ENCODE data around the gene UBALD1.

Gene UBALD1

DNA sequence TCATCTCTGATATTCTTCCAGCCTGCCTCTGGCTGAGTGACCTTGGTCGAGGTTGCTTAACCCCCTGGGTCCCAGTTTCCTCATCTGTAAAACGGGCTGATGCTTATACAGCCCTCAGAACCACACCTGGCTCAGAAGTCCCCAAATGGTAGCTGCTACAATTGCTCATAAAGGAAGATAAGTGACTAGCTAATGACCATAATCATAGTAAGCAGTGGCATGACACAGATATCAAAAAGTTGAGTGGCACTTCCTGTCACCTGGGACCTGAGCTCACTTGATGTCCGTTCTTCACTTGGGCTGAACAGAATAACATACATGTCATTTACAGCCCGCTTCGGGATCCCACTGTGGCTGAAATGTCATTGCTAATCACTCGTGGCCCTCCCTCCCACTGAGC is 11.7 kb upstream of the UBALD1 start:
- no peak for DNase-seq (ENCODE audit: extremely low spot score)
- ChIA-PET POLR2A (interaction anchor here (1.3 to 3.5 kb wide), 2 partner anchors 9 to 10 kb away, joined by 3 to 21 read pairs; no protein-coding TSS in a partner anchor), CTCF (interaction anchor here (1.2 kb wide), 1 partner anchor 9 kb away, joined by 4 read pairs; no protein-coding TSS in a partner anchor)
- TF ChIP-seq PKNOX1 (IDR thresholded peaks at IDR 0.05), result no peak
- no peak for TF ChIP-seq ZNF384 (IDR thresholded peaks at IDR 0.05)
- TF ChIP-seq CTBP1 (IDR thresholded peaks at IDR 0.05; ENCODE audit: borderline replicate concordance), result no peak
- TF ChIP-seq BHLHE40 (IDR thresholded peaks at IDR 0.05; ENCODE audit: borderline replicate concordance), result no peak
- TF ChIP-seq HDGF (IDR thresholded peaks at IDR 0.05; ENCODE audit: borderline replicate concordance), result no peak

DNA sequence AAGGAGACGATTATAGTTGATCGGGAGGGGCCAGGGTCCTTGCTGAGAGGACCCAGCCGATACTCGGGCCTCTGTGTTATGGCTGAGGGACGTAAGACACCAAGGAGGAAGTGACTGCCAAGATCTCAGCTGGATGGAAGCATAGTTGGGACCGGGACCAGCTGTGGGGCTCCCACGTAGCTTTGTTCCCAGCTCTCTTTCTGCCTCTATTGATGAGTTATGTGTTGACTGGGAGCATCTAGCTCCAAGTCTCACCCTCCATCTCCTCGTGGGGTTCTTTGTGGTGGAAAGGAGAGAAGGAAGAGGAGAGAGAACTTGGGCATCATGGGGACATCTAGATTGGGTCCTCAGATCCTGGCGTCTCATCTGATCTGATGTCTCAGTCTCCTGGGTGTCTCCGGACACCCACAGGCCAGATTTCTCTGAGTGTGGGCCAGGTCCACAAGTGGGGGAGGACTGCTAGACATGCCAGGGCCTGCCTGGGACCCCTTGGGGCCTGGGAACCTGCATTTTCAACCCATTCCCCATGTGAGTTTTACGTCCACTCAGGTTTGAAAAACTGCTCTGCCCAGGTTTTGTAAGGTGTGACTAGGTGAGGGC is 11.0 kb upstream of the UBALD1 start:
- POLR2A ChIA-PET, result interaction anchor here (3.5 kb wide), 1 partner anchor 9 kb away, joined by 21 read pairs; no protein-coding TSS in a partner anchor
- DNase-seq (ENCODE audit: extremely low spot score), result no peak
- CTCF ChIA-PET, result interaction anchor here (1.2 kb wide), 1 partner anchor 9 kb away, joined by 4 read pairs; no protein-coding TSS in a partner anchor
- TF ChIP-seq BHLHE40 (IDR thresholded peaks at IDR 0.05; ENCODE audit: borderline replicate concordance) (no peak), FOXK2 (IDR thresholded peaks at IDR 0.05) (no peak), NFRKB (IDR thresholded peaks at IDR 0.05) (no peak), ELF4 (IDR thresholded peaks at IDR 0.05) (no peak), TARDBP (IDR thresholded peaks at IDR 0.05) (no peak), FOXM1 (IDR thresholded peaks at IDR 0.05; ENCODE audit: borderline replicate concordance) (no peak), SUZ12 (IDR thresholded peaks at IDR 0.05) (no peak), ZNF384 (IDR thresholded peaks at IDR 0.05) (no peak), ARNT (IDR thresholded peaks at IDR 0.05) (no peak), LEF1 (IDR thresholded peaks at IDR 0.05; ENCODE audit: borderline replicate concordance) (no peak), FOXA1 (IDR thresholded peaks at IDR 0.05) (no peak)

DNA sequence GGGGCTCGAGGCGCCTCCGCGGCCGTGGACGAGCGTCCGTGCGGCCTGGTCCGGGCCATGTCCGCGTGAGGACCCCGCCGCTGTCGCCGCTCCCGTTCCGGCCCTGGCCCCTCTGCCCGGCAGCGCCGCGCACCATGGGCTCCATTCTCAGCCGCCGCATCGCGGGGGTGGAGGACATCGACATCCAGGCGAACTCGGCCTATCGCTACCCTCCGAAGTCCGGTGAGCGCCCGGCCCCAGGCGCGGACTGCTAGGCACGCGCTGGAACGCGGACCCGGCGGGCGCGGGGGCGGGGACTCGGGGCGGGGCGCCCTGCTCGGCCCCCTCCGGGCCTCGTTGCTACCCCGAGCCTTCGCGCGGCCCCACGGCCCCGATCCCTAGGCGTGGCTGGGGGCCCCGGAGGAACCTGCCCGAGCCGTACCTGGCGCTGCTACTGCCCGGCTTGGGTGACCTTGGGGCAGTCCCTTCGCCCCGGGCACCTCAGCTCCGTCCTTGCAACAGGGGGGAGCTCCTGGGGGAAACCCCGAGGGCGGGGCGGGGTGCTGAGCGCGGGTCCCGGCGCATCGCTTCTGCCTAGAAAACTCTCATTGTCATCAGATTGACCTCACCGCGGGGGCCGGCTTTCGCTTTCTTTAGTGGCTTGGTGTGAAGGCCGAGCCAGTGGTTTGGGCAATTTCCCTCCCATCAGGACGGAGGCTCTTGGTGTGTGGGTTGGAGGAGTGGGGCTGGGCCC is 10.3 kb upstream of the UBALD1 start:
- CTCF ChIA-PET, result interaction anchor here (0.6 to 1.6 kb wide), 5 partner anchors 8 to 119 kb away, joined by 3 to 5 read pairs (median 3); no protein-coding TSS in a partner anchor
- peak; percentile 89 for TF ChIP-seq LEF1 (IDR thresholded peaks at IDR 0.05; ENCODE audit: borderline replicate concordance)
- TF ChIP-seq FOXA1 (IDR thresholded peaks at IDR 0.05), result no peak
- TF ChIP-seq NFRKB (IDR thresholded peaks at IDR 0.05), result no peak
- TF ChIP-seq ELF4 (IDR thresholded peaks at IDR 0.05), result no peak
- no peak for TF ChIP-seq CTBP1 (IDR thresholded peaks at IDR 0.05; ENCODE audit: borderline replicate concordance)
- no peak for TF ChIP-seq FOXM1 (IDR thresholded peaks at IDR 0.05; ENCODE audit: borderline replicate concordance)
- no peak for TF ChIP-seq PKNOX1 (IDR thresholded peaks at IDR 0.05)
- no peak for TF ChIP-seq SUZ12 (IDR thresholded peaks at IDR 0.05)
- peak; percentile 32 for DNase-seq (ENCODE audit: extremely low spot score)
- POLR2A ChIA-PET, result interaction anchor here (1.1 to 3.5 kb wide), 2 partner anchors 8 to 12 kb away, joined by 3 to 21 read pairs; no protein-coding TSS in a partner anchor

- TF ChIP-seq PKNOX1 (IDR thresholded peaks at IDR 0.05), result peak; percentile 68
- TF ChIP-seq FOXM1 (IDR thresholded peaks at IDR 0.05; ENCODE audit: borderline replicate concordance), result no peak
- peak; percentile 86; the same call in 1 of the 2 replicates for TF ChIP-seq BHLHE40 (IDR thresholded peaks at IDR 0.05; ENCODE audit: borderline replicate concordance)
- peak; percentile 80; the same call in 1 of the 2 replicates for TF ChIP-seq L3MBTL2 (conservative IDR thresholded peaks at IDR 0.05)
- ChIA-PET CTCF (interaction anchor here (0.6 to 1.6 kb wide), 6 partner anchors 9 to 118 kb away, joined by 3 to 5 read pairs (median 3); no protein-coding TSS in a partner anchor), POLR2A (interaction anchor here (1.1 to 3.5 kb wide), 2 partner anchors 8 to 11 kb away, joined by 3 to 21 read pairs; no protein-coding TSS in a partner anchor)
- DNase-seq (ENCODE audit: extremely low spot score), result peak; percentile 93
Measured at GRCh38 chr16:4624015-4624826, 9.5 kb upstream of the UBALD1 start, which contains the start of gene MGRN1. TSS of gene MGRN1 (plus strand) at chr16:4624826. CDS start at chr16:4624961, 135 bp downstream.

GRCh38 chr16:4623593-4623992 is 8.9 kb upstream of the UBALD1 start:
- DNase-seq (ENCODE audit: extremely low spot score), result no peak
- TF ChIP-seq SUZ12 (IDR thresholded peaks at IDR 0.05) (no peak), SP1 (IDR thresholded peaks at IDR 0.05) (no peak), NFRKB (IDR thresholded peaks at IDR 0.05) (no peak), ELF4 (IDR thresholded peaks at IDR 0.05) (no peak), ARNT (IDR thresholded peaks at IDR 0.05) (no peak), FOXK2 (IDR thresholded peaks at IDR 0.05) (no peak), CTBP1 (IDR thresholded peaks at IDR 0.05; ENCODE audit: borderline replicate concordance) (no peak), FOXA1 (IDR thresholded peaks at IDR 0.05) (no peak), HDGF (IDR thresholded peaks at IDR 0.05; ENCODE audit: borderline replicate concordance) (no peak)
- ChIA-PET CTCF (interaction anchor here (1.0 to 1.6 kb wide), 4 partner anchors 9 to 37 kb away, joined by 3 to 5 read pairs (median 3); no protein-coding TSS in a partner anchor), POLR2A (interaction anchor here (1.1 to 3.5 kb wide), 2 partner anchors 7 to 10 kb away, joined by 3 to 21 read pairs; no protein-coding TSS in a partner anchor)

Measured in HEK293T (cell line).